H1 (cell line): ENCODE data around the gene PDRG1. TPM values are rescaled to one million over a fixed set of nuclear protein-coding genes. Genes with fewer than 3 reads are reported as not detected.

Experiments used
- CTCF ChIA-PET: fragments of 300-600 bp; sonication (Branson Sonifier 250); formaldehyde crosslinking; loops from one replicate; lab custom pipeline; 2021; ENCODE audit not compliant: partially characterized antibody; lab: Charles Lee
- POLR2A ChIA-PET: fragments of 300-600 bp; sonication (Branson Sonifier 250); formaldehyde crosslinking; loops from one replicate; lab custom pipeline; 2021; ENCODE audit warnings: inconsistent platforms; ENCODE audit not compliant: partially characterized antibody; lab: Charles Lee
- DNase-seq, 2 experiments: peaks; one replicate each; pipeline versions ENCODE4 v3.0.0 to v3.0.0-alpha.2; 2010 to 2022; ENCODE audit warnings: low spot score in 2 of 2, low read depth in 1 of 2, mixed read lengths in 1 of 2
- FAIRE-seq: peaks from 2 replicates; lab custom pipeline; 2011; peaks lifted over from hg19 to GRCh38; lab: Jason Lieb, UNC
- H2AFZ ChIP-seq: 2 replicates; pipeline ENCODE4 v1.8.1; 2012; ENCODE audit warnings: low read length, inconsistent platforms
- H2AK5ac ChIP-seq: 2 replicates; pipeline ENCODE4 v1.6.1; 2013; ENCODE audit warnings: low read depth, low read length
- H2BK120ac ChIP-seq: replicated peaks from 2 replicates; pipeline ENCODE3; 2013; ENCODE audit warnings: low read depth, low read length, inconsistent platforms
- H2BK12ac ChIP-seq: 2 replicates; pipeline ENCODE4 v1.6.1; 2013; ENCODE audit warnings: low read depth, low read length
- H2BK15ac ChIP-seq: 2 replicates; pipeline ENCODE4 v1.6.1; 2013; ENCODE audit warnings: low read length
- H2BK20ac ChIP-seq: 2 replicates; pipeline ENCODE4 v1.6.1; 2013; ENCODE audit warnings: low read length
- H2BK5ac ChIP-seq: 2 replicates; pipeline ENCODE4 v1.6.1; 2013; ENCODE audit warnings: low read depth, low read length
- H3K14ac ChIP-seq: 2 replicates; pipeline ENCODE4 v1.6.1; 2013; ENCODE audit warnings: inconsistent platforms; ENCODE audit not compliant: insufficient read length
- H3K18ac ChIP-seq: 2 replicates; pipeline ENCODE4 v1.6.1; 2013; ENCODE audit warnings: low read length; ENCODE audit errors: extremely low read depth
- H3K23ac ChIP-seq: 2 replicates; pipeline ENCODE4 v1.6.1; 2013; ENCODE audit warnings: inconsistent platforms; ENCODE audit not compliant: insufficient read length
- H3K23me2 ChIP-seq: 2 replicates; pipeline ENCODE4 v1.6.1; 2013; ENCODE audit warnings: low read depth, low read length
- H3K27ac ChIP-seq: 2 replicates; pipeline ENCODE4 v1.6.1; 2011; ENCODE audit warnings: low read depth, low read length, inconsistent platforms
- H3K27me3 ChIP-seq, 4 experiments: replicated peaks in 1 of 4; 1 replicate in 1 of 4; 2 replicates in 3 of 4; pipeline versions ENCODE4 v1.6.1 to v1.8.1; 2011 to 2013; ENCODE audit warnings: low read length in 3 of 4, mild to moderate bottlenecking in 3 of 4, inconsistent platforms in 2 of 4, mixed read lengths in 2 of 4, moderate library complexity in 1 of 4; ENCODE audit not compliant: control insufficient read depth in 3 of 4, insufficient read depth in 3 of 4; ENCODE audit errors: extremely low read depth in 1 of 4
- H3K36me3 ChIP-seq, 4 experiments: 2 replicates each; pipeline versions ENCODE4 v1.6.1 to v1.8.1; 2011 to 2013; ENCODE audit warnings: mild to moderate bottlenecking in 4 of 4, low read length in 3 of 4, moderate library complexity in 2 of 4, control low read depth in 1 of 4, inconsistent platforms in 1 of 4; ENCODE audit not compliant: insufficient read depth in 4 of 4, control insufficient read depth in 2 of 4
- H3K4ac ChIP-seq: replicated peaks from 2 replicates; pipeline ENCODE3; 2013; ENCODE audit warnings: low read length, low read depth, mixed read lengths, inconsistent platforms; ENCODE audit not compliant: insufficient read length
- H3K4me1 ChIP-seq, 4 experiments: replicated peaks in 1 of 4; 1 replicate in 1 of 4; 2 replicates in 3 of 4; pipeline versions ENCODE4 v1.6.1 to v1.8.1; 2011 to 2013; ENCODE audit warnings: low read length in 3 of 4, inconsistent platforms in 2 of 4, mixed read lengths in 1 of 4; ENCODE audit not compliant: insufficient read depth in 4 of 4, control insufficient read depth in 3 of 4
- H3K4me2 ChIP-seq, 2 experiments: 2 replicates each; pipeline versions ENCODE4 v1.6.1 to v1.8.1; 2011 to 2013; ENCODE audit warnings: low read depth in 2 of 2, low read length in 2 of 2, control low read depth in 1 of 2, inconsistent platforms in 1 of 2, mild to moderate bottlenecking in 1 of 2; ENCODE audit not compliant: insufficient read depth in 1 of 2
- H3K4me3 ChIP-seq, 4 experiments: fragments of 200-600, 300-600 bp in 1 of 4; sonication (generic), shearing (Covaris generic), sonication (Bioruptor Twin) in 1 of 4; 2 replicates each; pipeline versions ENCODE4 v1.5.1 to v1.8.1; 2011 to 2016; ENCODE audit warnings: low read length in 4 of 4, low read depth in 3 of 4, control low read depth in 2 of 4, inconsistent platforms in 2 of 4, mild to moderate bottlenecking in 2 of 4, mixed read lengths in 1 of 4, moderate library complexity in 1 of 4; ENCODE audit not compliant: insufficient read depth in 2 of 4; ENCODE audit errors: extremely low read depth in 1 of 4
- H3K56ac ChIP-seq: replicated peaks from 2 replicates; pipeline ENCODE3; 2013; ENCODE audit warnings: low read depth, mild to moderate bottlenecking, mixed read lengths, low read length, inconsistent platforms; ENCODE audit not compliant: insufficient read length
- H3K79me1 ChIP-seq: 2 replicates; pipeline ENCODE4 v1.6.1; 2013; ENCODE audit warnings: low read depth, low read length, control low read depth
- H3K79me2 ChIP-seq, 2 experiments: 2 replicates each; pipeline versions ENCODE4 v1.6.1 to v1.8.1; 2012 to 2013; ENCODE audit warnings: low read length in 2 of 2, mild to moderate bottlenecking in 2 of 2, inconsistent platforms in 1 of 2; ENCODE audit not compliant: insufficient read depth in 2 of 2, control insufficient read depth in 1 of 2
- H3K9ac ChIP-seq, 4 experiments: replicated peaks in 1 of 4; 1 replicate in 1 of 4; 2 replicates in 3 of 4; pipeline versions ENCODE4 v1.6.1 to v1.8.1; 2011 to 2013; ENCODE audit warnings: low read depth in 3 of 4, low read length in 3 of 4, control low read depth in 2 of 4, mild to moderate bottlenecking in 2 of 4, moderate library complexity in 2 of 4, inconsistent platforms in 1 of 4; ENCODE audit errors: extremely low read depth in 1 of 4
- H3K9me3 ChIP-seq, 2 experiments: 2 replicates each; pipeline versions ENCODE4 v1.6.1 to v1.8.1; 2012 to 2013; ENCODE audit warnings: mild to moderate bottlenecking in 2 of 2, moderate library complexity in 2 of 2, control low read depth in 1 of 2, inconsistent platforms in 1 of 2, low read depth in 1 of 2, low read length in 1 of 2, mixed read lengths in 1 of 2; ENCODE audit not compliant: insufficient read depth in 2 of 2
- H4K20me1 ChIP-seq, 2 experiments: replicated peaks in 1 of 2; 2 replicates each; pipeline versions ENCODE3 to v1.8.1; 2011 to 2013; ENCODE audit warnings: inconsistent platforms in 2 of 2, low read length in 2 of 2, mild to moderate bottlenecking in 1 of 2; ENCODE audit not compliant: insufficient read depth in 2 of 2, control insufficient read depth in 1 of 2
- H4K5ac ChIP-seq: 2 replicates; pipeline ENCODE4 v1.6.1; 2013; ENCODE audit warnings: low read length, low read depth, mixed read lengths, inconsistent platforms; ENCODE audit not compliant: insufficient read length
- H4K8ac ChIP-seq: 2 replicates; pipeline ENCODE4 v1.8.0; 2013; ENCODE audit warnings: mild to moderate bottlenecking, moderate library complexity, low read length, inconsistent platforms; ENCODE audit not compliant: insufficient read depth; ENCODE audit errors: extremely low read depth
- H4K91ac ChIP-seq: replicated peaks from 2 replicates; pipeline ENCODE3; 2013; ENCODE audit warnings: low read length, mixed read lengths, inconsistent platforms; ENCODE audit not compliant: insufficient read length
- ATF2 ChIP-seq: IDR thresholded peaks from 2 replicates; pipeline ENCODE4 v1.6.1; 2012; ENCODE audit warnings: low read length, inconsistent platforms
- ATF3 ChIP-seq: IDR thresholded peaks from 2 replicates; pipeline ENCODE4 v1.6.1; 2011; ENCODE audit warnings: low read depth, mild to moderate bottlenecking, low read length; ENCODE audit not compliant: insufficient read depth
- CHD1 ChIP-seq: IDR thresholded peaks from 2 replicates; pipeline ENCODE4 v1.6.1; 2012; ENCODE audit warnings: low read depth, low read length, improper control_type of control experiment
- CHD2 ChIP-seq: IDR thresholded peaks from 2 replicates; pipeline ENCODE4 v1.6.1; 2012; ENCODE audit warnings: low read length, improper control_type of control experiment
- FOSL1 ChIP-seq: IDR thresholded peaks from 2 replicates; pipeline ENCODE4 v1.6.1; 2011; ENCODE audit warnings: mild to moderate bottlenecking, low read depth, low read length, moderate library complexity; ENCODE audit not compliant: insufficient read depth
- KDM4A ChIP-seq: IDR thresholded peaks from one replicate; pipeline ENCODE4 v1.7.1; 2012; ENCODE audit warnings: low read depth, mild to moderate bottlenecking, moderate library complexity, low read length, inconsistent platforms; ENCODE audit not compliant: severe bottlenecking
- KDM5A ChIP-seq: fragments of 200-600 bp; IDR thresholded peaks from 2 replicates; pipeline ENCODE4 v1.7.1; 2012; ENCODE audit warnings: mild to moderate bottlenecking, low read length, inconsistent platforms, mixed read lengths
- SAP30 ChIP-seq: fragments of 300-600 bp; sonication (generic); IDR thresholded peaks from 2 replicates; pipeline ENCODE4 v1.7.1; 2012; ENCODE audit warnings: low read length, moderate library complexity, mild to moderate bottlenecking, inconsistent platforms; ENCODE audit not compliant: insufficient read depth, insufficient replicate concordance
- SP4 ChIP-seq: IDR thresholded peaks from 2 replicates; pipeline ENCODE4 v1.6.1; 2012; ENCODE audit warnings: low read length, inconsistent platforms
- YY1 ChIP-seq: IDR thresholded peaks from 2 replicates; pipeline ENCODE4 v1.6.1; 2011; ENCODE audit warnings: low read depth, mild to moderate bottlenecking, low read length
- WGBS, 2 experiments: shearing (Covaris generic) in 1 of 2; methylation state at CpG; one replicate each; pipeline versions ENCODE4 v1.1.6 to v1.1.7; 2013 to 2015; ENCODE audit warnings: low lambda C conversion rate in 2 of 2, mixed read lengths in 2 of 2, inconsistent platforms in 1 of 2, low coverage in 1 of 2, missing lambda C conversion rate in 1 of 2; ENCODE audit not compliant: insufficient replicate concordance in 2 of 2, insufficient coverage in 1 of 2, insufficient read length in 1 of 2; ENCODE audit errors: extremely low coverage in 1 of 2, missing lambda C conversion rate in 1 of 2; 5-methylcytosine and 5-hydroxymethylcytosine counted together
- polyA plus RNA-seq, 7 experiments: library from polyadenylated mRNA; depleted of rRNA in 3 of 7; stranded (reverse) in 5 of 7; unstranded in 2 of 7; fragments of >200 nt in 5 of 7; fragments of 200-250 nt in 2 of 7; gene quantifications; 1 replicate in 5 of 7; 2 replicates in 1 of 7; 4 replicates in 1 of 7; pipeline versions ENCODE4 v1.2.1 to v1.2.3, GENCODE V29; 2011 to 2013; ENCODE audit warnings: missing spikeins in 2 of 7, mixed read lengths in 2 of 7
- total RNA-seq: library from RNA; stranded (reverse); fragmentation: NEBNext Ultra II Directional; extraction: Animal tissue kit (Norgen Biotek cat#: 25700); gene quantifications from 2 replicates; pipeline ENCODE4 v1.2.1, GENCODE V29; 2021

The PDRG1 gene
- total and polyA plus RNA-seq, 2 of the 8 experiments (the other 6 are each of a cell fraction or from before 2014, with no cell fraction given) = 14.2 to 20.8 TPM

GRCh38 chr20:31907046-31907445, 44.8 kb downstream of the PDRG1 start:
- Histone ChIP-seq H2AK5ac (no peak overlapping the region), H3K9me3 (no peaks in the 10 kb centered on the region), H2BK15ac (no peak overlapping the region), H4K8ac (no peak overlapping the region), H3K27ac (no peak overlapping the region), H3K4me1 (peaks cover 9 to 24% (median 20%) of the 10 kb centered on the region in 4 experiments), H4K5ac (no peak overlapping the region), H2BK120ac (no peak overlapping the region), H3K36me3 (no peaks in the 10 kb centered on the region), H4K20me1 (no peaks in the 10 kb centered on the region), H3K79me1 (no peaks in the 10 kb centered on the region), H3K27me3 (peaks cover 0 to 2% (median 0%) of the 10 kb centered on the region in 4 experiments; a peak in 1 of 7 replicates), H3K4me3 (no peak overlapping the region), H3K9ac (no peak overlapping the region), H3K14ac (no peak overlapping the region), H2BK5ac (no peak overlapping the region), H3K79me2 (no peaks in the 10 kb centered on the region), H3K4me2 (no peak overlapping the region), H3K4ac (no peak overlapping the region), H3K56ac (no peak overlapping the region), H2BK12ac (no peak overlapping the region), H4K91ac (no peak overlapping the region), H3K23ac (no peak overlapping the region), H2BK20ac (0 out of 2 replicates have a peak overlapping the region, but pooled peaks have one; percentile 34), H3K18ac (no peak overlapping the region), H2AFZ (no peak overlapping the region), H3K23me2 (no peaks in the 10 kb centered on the region; the same call in 1 of the 2 replicates)
- ChIA-PET POLR2A (no interaction called here), CTCF (no interaction called here)
- no peak for DNase-seq
- no peak for FAIRE-seq
- WGBS, 2 experiments = 90% methylated on average over 5 of the region's 5 CpGs; no CpG with 5 or more reads in 1 of the 2 experiments
- TF ChIP-seq SAP30 (no peak), CHD1 (no peak), ATF2 (no peak), ATF3 (no peak), CHD2 (no peak), KDM5A (no peak), FOSL1 (no peak), YY1 (no peak), KDM4A (no peak), SP4 (no peak)
